Stimulated activated CD4-positive, alpha-beta T cell treated with anti-CD3 and anti-CD28 coated beads, Interleukin-4, amount 100 ng/mL, for 24 hours (primary cell): ENCODE results near the gene CES3.

ENCODE experiments used
- DNase-seq: peaks from one replicate; pipeline ENCODE4 v3.0.0-alpha.2; 2020

CES3 gene

GRCh38 chr16:66961065-66961744 is at the start of gene CES3:
TSS of gene CES3 (plus strand) at chr16:66961266. CDS start at chr16:66961308, 42 bp downstream.
- DNase-seq = peak; percentile 63

GRCh38 chr16:66911801-66912200 is 49.3 kb upstream of the CES3 start:
- no peak for DNase-seq

GRCh38 chr16:66913081-66913480 is 48.0 kb upstream of the CES3 start:
- no peak for DNase-seq

GRCh38 chr16:66913711-66914110 is 47.4 kb upstream of the CES3 start:
- DNase-seq = no peak

GRCh38 chr16:66914541-66914940 is 46.5 kb upstream of the CES3 start:
- no peak for DNase-seq

- no peak for DNase-seq
Measured at GRCh38 chr16:66915041-66915440, 46.0 kb upstream of the CES3 start.

GRCh38 chr16:66916518-66916917 is 44.5 kb upstream of the CES3 start:
- no peak for DNase-seq

GRCh38 chr16:66917741-66918140 is 43.3 kb upstream of the CES3 start:
- DNase-seq = no peak

GRCh38 chr16:66918355-66918754 is 42.7 kb upstream of the CES3 start:
- no peak for DNase-seq

- no peak for DNase-seq
Measured at GRCh38 chr16:66918803-66919568, 42.1 kb upstream of the CES3 start, which contains the start of gene CDH16. TSS of gene CDH16 (minus strand) at chr16:66918885. CDS start at chr16:66918065, 820 bp downstream.

- no peak for DNase-seq
Measured at GRCh38 chr16:66919569-66920298, 41.3 kb upstream of the CES3 start.

- DNase-seq = no peak
Measured at GRCh38 chr16:66920299-66920590, 40.8 kb upstream of the CES3 start.

- DNase-seq = no peak
Measured at GRCh38 chr16:66920924-66921680, 40.0 kb upstream of the CES3 start.

- DNase-seq = no peak
Measured at GRCh38 chr16:66921729-66922450, 39.2 kb upstream of the CES3 start.

GRCh38 chr16:66923247-66923731 is 37.8 kb upstream of the CES3 start:
- DNase-seq = no peak

- DNase-seq = no peak
Measured at GRCh38 chr16:66923866-66924265, 37.2 kb upstream of the CES3 start.

GRCh38 chr16:66924527-66925321 is 36.3 kb upstream of the CES3 start:
- peak; percentile 33 for DNase-seq

GRCh38 chr16:66925322-66925840 is 35.7 kb upstream of the CES3 start, which contains the start of gene RRAD:
TSS of gene RRAD (minus strand) at chr16:66925535. CDS start at chr16:66925179, 356 bp downstream.
- DNase-seq = no peak

- no peak for DNase-seq
Measured at GRCh38 chr16:66926171-66926947, 34.7 kb upstream of the CES3 start.

GRCh38 chr16:66926961-66927436 is 34.1 kb upstream of the CES3 start:
- no peak for DNase-seq
